Cardiac fibroblast (primary cell): ENCODE data around the gene GABRR3.
A peak's percentile ranks its signal among the peaks of the same experiment; 100 is the strongest.

Experiments used
- DNase-seq, 2 donors: peaks; one replicate each; pipeline versions ENCODE4 v3.0.0 to v3.0.0-alpha.2; 2010; ENCODE audit warnings: low read depth in 2 of 2
- H3K4me3 ChIP-seq, 2 donors: replicated peaks in 1 of 2; 1 replicate in 1 of 2; 2 replicates in 1 of 2; pipeline ENCODE4 v1.5.1; 2011; ENCODE audit warnings: low read depth in 2 of 2, low read length in 2 of 2, mild to moderate bottlenecking in 2 of 2, moderate library complexity in 1 of 2
- CTCF ChIP-seq: IDR thresholded peaks from one replicate; pipeline ENCODE4 v1.5.1; 2011; ENCODE audit warnings: low read depth, mild to moderate bottlenecking, low read length, inconsistent platforms

Gene GABRR3

DNA sequence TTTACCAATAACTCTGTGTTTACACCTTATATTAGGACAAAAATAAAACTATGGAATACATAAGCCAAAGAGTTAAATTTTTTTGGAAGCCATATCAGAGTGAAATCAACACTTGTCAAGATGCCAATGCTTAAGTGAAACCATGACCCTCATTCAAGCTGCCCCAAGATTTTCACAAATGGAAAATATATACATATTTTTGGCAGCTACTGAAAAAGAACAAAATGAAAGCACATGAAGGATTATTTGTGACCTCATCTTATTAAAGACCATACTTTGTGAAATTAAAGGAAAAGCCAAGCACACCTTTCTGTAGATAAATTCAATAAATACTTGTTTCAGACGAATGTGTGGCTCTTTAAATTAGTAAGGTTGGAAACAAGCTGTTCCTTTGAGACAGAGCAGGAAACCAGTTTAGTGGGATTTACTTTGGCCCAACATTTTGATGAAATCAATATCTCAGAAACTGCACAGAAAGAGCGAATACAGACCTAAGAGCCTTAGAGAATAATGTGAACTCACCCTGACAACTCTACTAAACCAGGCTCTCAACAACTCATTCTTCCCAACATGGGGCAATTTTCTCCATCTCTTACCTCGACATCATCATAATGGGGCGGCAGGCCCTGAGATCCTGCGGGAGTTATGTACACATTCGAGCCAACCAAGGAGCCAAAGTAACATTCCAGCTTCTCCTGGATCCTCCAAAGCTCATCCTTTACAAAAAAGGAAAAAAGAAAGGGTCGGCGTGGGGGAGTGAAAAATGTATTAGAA is 73.9 kb downstream of the GABRR3 start:
- no peak overlapping the region for H3K4me3 ChIP-seq
- no peak for TF ChIP-seq CTCF
- DNase-seq, result no peak

- TF ChIP-seq CTCF, result no peak
These were observed 74.6 kb downstream of the GABRR3 start for GRCh38 chr3:97960551-97960950.

GRCh38 chr3:97959872-97960271 is 75.2 kb downstream of the GABRR3 start:
- no peak for TF ChIP-seq CTCF
- no peak for DNase-seq
- no peak overlapping the region for H3K4me3 ChIP-seq

More at GRCh38 chr3:97960551-97960950, 74.6 kb downstream of the GABRR3 start:
- no peak overlapping the region for H3K4me3 ChIP-seq
- DNase-seq, result no peak

GRCh38 chr3:97958796-97959195 is 76.3 kb downstream of the GABRR3 start:
- TF ChIP-seq CTCF, result no peak
- no peak for DNase-seq

DNA sequence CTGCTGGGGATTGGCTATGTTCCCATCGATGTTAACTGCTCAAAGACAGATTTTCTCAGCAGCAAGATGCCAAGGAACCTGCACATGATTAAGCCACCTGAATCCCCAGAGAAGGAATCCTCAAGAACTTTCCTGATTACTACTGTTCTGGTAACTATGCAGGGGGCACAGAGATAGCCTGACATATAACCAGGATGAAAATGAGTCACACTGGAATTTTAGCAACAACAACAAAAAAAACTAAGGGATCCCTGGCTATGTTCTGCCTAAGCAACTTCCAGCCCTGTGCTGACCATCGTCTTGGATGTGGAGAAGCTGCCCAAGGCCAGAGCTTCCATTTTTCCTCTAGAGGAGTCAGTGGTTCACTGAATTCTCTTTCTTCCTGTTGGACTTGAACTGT is 76.7 kb downstream of the GABRR3 start:
- no peak overlapping the region for H3K4me3 ChIP-seq
- DNase-seq, result peak; percentile 21 to 41
- no peak for TF ChIP-seq CTCF

More at GRCh38 chr3:97958796-97959195, 76.3 kb downstream of the GABRR3 start:
- no peak overlapping the region for H3K4me3 ChIP-seq

DNA sequence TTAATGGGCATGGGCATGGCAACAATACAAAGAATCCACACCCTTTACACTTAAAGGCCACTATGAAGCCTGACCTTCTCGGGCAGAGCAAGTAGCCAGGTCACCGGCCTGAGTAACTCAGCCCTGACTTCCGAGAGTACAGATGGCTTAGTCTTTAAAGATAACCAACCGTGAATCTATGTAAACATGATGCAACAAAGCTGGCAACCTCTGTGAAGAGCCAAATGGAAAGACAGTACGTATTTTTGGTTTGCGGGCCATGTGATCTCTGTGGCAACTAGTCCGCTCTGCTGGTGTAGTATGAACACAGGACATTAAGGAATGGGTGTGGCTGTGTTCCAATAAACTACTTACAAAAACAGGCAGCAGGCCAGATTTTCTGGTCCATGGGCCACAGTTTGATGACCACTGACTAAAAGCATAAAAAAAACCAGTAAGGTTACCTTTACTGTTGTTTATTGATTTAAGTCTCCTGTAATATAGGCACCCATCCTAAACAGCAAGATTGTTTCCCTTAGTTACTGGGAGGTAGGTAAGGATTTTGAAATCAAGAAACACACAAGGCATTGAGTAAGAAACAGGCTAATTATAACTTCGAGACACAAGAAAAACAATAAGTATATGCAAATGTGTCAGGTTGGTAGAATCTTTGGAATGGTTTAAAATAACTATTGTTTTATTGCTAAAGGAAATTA is 77.4 kb downstream of the GABRR3 start:
- no peak for TF ChIP-seq CTCF
- DNase-seq, result peak; percentile 25 to 53
- no peak overlapping the region for H3K4me3 ChIP-seq
